Ammon's horn (tissue), 1 donor: ENCODE data around the gene PALM2AKAP2.
A peak's percentile ranks its signal among the peaks of the same experiment; 100 is the strongest.

Experiments used
- DNase-seq: peaks from one replicate; pipeline ENCODE4 v3.0.0-alpha.2; 2016; ENCODE audit warnings: low spot score

Gene PALM2AKAP2

DNA sequence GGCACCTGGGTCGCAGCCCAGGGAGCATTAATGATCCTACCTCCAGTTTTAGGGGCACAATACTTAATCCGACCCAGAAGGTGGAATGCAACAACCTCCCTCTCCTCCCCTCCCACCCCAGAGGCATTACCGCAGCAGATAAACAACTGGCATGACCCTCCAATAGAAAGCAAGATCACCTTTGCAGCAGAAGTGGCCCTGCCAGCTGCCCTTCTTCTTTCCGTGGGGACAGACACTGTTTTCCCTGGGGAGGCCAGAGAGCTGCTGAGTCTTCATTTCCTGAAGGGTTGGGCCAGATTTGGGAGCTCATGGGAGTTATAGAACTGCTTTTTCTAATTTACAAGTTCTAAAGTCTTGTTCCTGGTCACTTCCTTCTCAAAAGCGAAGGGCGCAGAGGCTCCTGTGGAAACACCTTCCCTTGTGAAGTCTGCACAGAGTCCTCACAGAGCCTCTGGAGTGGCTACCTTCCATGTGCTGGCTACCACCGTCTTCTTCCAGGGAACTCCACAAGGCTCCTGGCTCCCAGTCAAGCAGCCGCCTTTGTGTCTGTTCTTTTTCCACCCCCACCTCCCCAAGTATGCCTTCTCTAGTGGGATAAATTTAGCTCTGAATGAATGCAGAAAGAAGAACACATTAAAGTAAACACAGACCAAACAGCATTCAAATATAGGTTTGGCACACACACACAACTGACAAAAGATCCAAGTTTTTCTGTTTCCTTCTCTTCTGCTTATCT is 8.0 kb upstream of the PALM2AKAP2 start:
- DNase-seq = peak; percentile 12

DNA sequence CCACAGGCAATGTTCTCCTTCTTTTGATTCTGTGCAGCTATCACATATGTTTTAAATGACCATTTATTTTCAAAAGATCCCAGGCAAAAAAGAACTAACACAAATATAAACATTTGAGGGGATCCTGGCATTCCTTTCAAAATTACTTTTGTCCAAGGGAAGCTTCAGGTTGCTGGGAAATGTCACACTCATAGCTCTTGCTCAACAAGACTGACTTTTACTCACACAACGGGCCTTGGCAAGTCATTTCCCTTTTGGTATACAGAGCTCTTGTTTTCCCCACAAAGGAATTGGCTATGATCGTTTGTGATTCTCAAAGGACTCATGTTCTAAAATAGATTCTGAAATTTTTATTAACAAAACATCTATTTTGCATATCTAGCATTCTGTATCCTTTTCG is 4.5 kb upstream of the PALM2AKAP2 start:
- DNase-seq = no peak

DNA sequence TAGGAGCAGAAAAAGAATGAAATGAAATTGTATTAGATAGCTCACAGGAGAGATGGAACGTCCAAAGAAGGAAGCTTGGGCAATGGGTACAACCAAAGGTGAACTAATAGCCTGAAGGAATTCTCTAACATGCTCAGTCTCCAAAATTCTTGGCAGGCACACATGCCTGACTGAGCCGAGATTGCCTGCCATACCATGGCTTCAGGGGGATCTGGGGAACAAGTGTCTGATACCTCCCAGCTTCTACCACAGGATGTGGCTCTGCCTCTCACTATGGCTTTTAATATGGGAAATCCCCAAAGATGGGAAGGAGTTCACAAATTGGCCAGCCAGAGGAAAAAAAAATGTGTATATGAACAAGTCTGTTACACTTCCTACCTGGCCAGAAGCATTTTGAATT is 3.6 kb upstream of the PALM2AKAP2 start:
- no peak for DNase-seq

DNA sequence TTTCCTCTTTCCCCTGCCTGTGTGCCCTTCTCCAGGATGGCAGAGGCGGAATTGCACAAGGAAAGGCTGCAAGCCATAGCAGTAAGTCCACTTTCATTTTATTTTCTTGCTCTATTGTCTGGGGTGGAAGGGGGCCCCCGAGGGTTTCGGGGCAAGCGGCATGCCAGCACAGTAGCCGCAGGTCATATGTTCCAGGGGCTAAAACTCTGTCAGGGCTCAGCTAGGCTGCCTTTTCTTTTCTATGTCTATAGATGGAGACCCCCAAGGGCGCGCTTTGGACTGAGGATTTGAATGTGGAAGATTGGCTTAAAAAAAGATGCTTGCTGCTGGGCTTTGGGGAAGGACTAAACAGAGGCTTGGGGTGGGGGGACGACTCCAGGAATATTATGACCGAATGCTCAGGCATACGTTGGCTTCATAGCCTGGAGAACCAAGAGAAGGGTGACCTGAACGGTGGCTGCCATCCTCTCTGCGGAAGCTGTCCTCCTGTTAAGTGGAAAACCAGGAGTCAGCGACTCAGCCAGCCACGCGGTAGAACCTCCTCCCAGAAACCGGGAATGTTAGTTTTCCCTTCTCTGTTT is 545 bp downstream of the PALM2AKAP2 start:
- DNase-seq = no peak

DNA sequence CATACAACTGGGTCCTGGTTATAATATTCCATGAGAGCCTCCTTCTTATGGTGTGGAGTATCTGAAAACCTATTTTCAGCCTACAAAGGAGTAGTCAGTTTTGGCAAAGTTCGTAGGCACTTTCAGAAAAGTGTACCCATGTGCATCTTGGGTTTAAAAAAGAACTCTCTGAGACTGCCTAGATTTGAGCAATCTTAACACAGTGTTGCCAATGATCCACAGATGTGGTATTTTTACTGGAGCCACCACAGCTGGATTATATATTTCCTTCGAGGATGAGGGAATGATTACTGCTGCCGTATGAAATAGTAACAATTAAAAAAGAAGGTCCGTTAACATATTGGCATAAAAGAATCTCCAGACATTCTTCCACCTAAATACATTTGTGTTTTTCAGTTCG is 1.1 kb downstream of the PALM2AKAP2 start:
- no peak for DNase-seq

DNA sequence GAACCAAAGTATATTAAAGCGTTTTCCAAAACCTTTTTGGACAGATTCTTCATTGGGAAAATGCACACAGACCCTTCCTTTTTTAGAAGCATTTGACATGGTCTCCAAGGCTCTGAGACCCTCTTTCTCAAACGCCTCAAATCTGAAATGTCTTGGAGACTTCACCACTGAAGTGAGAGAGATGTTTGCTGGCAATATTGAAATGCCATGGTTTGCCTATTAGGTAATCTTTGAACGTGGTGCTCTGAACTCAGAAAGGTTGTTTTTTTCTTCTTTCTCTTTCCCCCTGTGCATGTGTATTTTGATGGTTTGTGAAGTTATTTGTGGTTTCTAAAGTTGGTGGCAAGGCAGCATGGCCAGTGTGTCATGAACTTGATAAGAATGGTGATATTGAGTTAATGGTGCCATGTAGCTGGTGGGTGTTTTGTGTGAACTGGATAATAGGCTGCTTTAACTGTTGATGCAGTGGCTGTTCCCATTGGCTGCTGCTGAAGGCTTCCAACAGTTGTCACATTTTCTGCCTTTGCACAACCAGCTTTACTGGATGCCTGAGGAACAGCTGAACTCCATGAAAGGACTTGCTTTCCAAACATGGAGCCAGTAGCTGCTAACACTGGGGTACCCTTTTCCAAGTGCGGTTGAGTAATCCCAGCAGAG is 1.7 kb downstream of the PALM2AKAP2 start:
- no peak for DNase-seq

DNA sequence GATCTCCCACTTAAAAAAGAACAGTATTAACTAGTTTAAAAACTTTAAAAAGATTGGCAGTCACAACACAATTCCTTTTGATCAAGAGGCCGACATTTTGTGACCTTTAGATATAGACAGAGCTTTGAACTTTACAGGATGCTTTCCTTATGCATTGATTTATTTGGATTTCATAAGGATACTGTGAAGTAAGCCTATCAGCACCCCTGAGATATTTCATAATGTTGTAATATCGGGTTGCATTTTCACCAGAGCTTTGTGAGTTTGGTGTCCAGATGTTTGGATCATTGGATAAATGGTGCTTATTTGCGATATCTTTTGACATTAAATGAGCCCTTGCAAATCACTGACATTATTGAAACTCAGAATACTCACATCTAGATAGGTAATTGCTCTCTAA is 7.7 kb downstream of the PALM2AKAP2 start:
- no peak for DNase-seq

DNA sequence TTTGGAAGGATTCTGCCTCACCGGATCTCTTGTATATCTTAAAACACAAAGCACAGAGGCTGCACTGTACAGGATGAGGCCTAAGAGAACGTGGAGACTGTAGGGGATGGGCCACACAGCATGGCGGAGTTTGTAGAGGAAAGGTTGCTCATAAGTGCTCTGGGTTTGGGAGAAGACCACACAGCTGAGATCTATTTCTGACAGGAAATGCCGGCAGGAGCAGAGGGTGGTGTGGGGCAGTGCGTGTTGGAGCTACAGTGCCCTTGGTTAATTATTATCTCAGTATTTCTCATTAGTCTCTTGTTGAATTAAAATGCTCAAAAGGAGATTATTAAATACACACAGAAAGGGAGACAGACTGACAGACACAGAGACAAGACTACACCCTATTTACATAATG is 9.6 kb downstream of the PALM2AKAP2 start:
- DNase-seq = no peak

DNA sequence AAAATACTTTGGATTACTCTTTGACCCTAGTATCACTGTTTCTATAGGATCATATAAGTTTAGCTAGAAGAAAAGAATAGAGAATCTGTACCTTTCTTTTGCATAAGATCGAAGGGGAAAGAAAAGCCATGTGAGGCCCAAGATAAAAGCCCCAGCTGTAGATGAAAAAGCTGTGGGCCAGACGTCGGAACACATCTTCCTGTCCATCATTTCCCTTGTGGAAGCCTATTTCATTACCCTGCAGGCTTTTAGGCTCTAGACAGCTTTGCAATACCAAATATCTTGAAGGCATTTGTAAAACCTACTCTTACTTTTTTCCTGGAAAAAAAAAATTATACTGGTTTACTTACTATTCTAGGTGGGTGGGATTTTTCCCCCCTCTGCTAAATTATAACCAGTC is 10.0 kb downstream of the PALM2AKAP2 start:
- DNase-seq = no peak

DNA sequence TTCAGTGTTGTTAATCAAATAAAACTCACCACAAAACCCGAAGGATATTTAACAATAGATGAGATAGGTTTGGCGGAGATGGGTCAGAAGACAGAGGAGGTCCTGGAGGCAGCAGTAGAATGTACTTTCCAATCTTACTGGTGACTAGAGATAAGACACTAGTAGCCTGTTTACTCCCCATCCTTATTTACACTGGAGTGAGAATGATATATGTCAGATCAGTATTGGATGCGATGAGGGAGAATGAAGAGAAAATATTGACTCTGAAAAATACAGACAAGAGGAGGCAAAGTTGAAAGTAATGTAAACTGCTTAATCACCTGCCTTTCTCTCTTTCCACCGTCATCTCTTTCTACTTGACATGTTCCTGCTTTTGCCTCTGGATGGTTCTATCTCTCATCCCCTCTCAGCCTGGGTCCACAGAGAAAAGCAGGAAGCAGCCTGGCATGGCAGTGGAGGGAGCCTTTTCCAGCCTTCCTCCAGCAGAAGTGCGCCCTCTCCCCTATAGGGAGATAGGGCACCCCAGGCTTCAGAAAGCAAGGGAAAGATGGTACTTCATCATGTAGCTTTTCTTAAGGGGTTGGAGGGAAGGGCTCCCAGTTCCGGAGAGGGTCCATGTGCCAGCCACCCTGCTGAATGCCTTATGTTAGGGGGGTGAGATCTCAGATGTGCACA is 11.1 kb downstream of the PALM2AKAP2 start:
- DNase-seq = no peak

DNA sequence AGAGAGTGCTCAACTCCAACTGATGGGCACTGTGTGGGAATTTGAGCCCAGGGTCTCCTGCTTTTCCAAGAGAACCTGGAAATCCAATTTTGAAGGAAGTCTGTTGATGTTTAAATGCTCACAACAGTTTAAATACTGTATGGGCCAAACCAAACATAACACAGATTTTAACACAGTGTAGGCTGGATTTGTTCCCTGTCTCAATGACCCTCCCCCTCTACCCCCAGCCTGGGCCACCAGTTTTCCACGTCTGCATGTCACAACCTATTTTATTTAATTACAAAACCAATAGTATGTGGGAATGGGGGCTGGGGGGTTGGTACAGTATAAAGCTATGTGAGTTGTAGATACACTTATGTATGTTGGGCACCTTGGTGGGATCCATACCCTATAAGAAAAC is 11.7 kb downstream of the PALM2AKAP2 start:
- no peak for DNase-seq

DNA sequence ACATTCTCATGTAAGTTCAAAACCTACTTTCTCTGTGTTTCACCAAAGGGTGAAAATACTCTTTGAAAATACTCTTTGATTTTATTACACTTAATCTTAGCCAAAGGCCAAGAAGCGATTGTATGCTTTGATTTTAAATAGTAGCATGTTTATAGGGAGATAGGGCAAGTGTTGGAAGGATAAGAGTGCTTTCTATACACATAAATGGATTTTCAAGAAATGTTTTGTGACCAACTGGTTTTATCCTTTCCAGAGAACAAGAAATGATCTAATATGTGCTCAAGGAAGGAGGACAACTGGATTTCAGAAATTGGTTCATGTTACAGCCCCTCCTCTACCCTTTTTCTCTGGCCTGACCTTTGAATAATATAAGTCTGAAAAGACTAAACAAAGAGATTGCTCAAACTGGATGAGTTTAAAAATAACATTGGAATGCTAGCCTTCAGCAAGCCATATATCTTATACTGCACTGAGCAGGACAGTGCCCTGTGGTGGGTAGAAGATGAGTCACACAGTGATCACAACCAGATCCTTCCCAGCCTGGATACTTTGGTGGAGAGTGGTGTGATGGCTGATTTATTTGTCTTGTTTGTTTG is 13.1 kb downstream of the PALM2AKAP2 start:
- DNase-seq = no peak

DNA sequence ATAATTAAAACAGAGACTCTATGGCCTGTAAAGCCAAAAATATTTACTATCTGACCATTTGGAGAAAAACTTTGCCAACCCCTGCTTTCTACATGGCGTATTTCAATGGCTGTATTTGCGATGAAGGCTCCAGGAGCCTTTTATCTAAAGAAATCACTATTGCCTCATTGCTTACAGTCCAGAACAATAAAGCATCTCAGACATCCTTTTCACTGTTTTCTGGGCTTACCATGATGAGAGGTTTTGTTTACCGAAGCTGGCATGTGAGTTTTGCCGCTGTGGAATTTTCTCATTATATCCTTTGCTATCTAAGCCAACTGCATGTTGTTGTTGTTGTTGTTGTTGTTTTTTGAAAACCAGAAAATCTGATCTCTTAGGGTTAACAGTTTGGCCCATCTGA is 13.9 kb downstream of the PALM2AKAP2 start:
- DNase-seq = no peak

DNA sequence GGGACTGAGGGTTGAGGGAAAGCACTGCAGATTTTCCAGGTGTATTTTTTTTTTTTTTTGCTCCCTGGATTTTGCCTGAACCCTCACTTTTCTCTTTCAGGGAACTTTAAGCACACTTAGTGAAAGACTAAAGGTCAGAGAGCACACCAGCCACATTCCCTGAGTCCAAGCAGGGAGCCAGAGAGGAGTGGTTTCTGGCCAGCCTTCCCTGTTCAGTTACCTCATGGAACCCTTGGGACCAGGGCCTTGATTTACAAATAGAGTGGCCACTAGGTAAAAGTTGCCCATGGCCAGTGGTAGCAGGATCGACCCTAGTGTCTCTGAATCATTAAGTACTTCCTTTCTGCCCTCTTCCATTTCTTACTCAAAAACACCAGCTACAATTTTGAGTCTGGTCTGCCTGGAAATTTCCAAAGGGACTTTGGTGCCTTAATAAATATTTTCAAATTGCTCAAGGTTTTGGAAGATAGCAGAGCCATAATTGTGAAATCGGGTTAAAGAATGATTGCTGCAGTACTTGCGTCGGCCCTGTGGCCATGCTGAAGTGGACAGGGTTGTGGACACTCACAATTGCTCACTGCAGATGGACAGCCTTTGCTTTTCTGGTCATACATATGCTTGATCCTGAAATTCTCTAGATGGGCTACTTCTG is 14.5 kb downstream of the PALM2AKAP2 start:
- DNase-seq = no peak

DNA sequence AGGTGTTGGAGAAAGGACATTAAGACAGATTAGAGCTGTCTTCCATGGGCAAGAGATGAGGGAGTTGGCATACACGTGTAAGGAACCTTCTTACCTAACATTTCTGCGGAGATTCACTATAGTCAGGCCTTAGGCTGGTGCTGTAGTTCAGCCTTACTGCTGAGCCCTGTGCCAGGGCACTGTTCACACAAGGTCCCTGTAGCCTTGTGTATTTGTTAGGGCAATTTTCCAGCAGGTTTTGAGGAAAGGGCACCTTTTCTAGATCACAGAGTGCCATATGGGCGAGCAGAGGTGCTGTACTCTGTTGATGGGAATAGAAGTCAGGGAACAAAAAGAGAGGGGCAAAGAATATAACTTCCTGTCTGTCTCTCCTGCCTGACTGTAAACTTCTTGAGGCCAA is 15.6 kb downstream of the PALM2AKAP2 start:
- DNase-seq = no peak

DNA sequence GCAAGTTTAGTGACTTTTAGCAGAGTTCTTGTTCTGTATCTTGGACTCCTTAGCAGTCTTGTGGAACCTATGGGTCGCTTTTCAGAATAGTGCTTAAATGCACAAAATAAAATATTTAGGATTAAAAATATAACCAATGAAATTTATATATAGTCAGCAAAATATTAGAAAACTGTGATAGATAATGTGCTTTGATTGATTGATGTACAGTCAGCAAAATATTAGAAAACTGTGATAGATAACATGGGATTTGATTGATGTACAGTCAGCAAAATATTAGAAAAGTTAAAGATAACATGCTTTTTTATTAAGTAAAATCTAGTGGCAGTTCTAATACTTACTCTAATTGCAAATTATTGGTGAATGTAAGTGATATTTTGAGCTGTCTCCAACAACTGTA is 16.1 kb downstream of the PALM2AKAP2 start:
- no peak for DNase-seq

DNA sequence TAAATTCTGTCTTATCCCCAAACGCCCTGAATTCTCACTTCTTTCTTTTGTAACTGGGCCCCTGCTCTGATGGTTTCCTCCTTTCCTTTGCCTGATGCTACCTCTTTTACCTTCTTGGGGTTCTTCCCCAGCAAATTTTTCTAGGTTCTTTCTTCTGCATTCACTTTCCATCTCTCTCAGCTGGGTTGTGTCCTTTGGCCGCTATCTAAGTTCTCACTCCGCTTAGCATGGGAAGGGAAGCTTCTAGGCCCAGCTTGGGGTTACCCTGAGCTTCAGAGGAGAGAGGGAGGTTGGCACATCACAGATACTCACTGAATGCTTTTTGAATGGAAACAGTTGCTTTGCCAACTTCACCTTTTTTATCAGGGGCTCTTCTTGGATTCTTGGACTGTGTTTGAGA is 17.0 kb downstream of the PALM2AKAP2 start:
- DNase-seq = no peak

DNA sequence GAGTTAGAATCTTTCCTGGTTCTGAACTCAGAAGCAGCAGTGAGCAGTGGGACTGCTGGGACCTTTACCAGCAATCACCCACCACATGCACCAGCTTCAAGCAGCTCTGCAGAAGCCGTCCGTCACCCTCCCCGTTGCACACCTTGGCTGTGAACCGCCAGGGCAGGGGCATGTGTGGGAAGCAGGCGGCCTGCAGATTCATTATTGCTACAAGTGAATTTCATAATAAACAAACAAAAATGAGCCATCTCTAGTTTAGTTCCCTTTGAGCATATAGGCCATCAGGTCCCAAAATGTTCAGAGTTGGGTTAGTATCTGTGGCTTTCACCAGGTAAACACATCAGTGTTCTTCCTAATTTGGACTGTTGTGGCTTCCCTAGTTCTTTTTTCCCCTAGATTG is 17.5 kb downstream of the PALM2AKAP2 start:
- DNase-seq = no peak

DNA sequence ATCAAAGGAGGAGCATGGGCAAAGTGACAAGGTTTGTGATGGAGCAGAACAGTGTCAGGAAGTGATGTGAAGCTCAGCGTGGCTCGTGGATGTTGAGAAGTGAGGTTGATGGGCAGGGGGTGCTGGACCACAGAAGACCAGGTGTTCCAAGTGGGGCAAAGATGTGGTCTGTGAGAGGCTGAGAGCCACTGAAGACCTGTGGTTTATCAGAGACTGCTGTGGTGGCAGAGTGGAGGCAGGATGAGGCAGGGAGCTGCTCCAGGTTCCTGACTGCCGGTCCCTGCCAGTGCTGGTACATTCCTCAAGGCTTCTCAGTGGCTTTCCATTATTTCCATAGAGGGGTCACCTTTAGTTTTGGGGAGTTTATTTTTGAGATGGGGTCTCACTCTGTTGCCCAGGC is 19.1 kb downstream of the PALM2AKAP2 start:
- no peak for DNase-seq

DNA sequence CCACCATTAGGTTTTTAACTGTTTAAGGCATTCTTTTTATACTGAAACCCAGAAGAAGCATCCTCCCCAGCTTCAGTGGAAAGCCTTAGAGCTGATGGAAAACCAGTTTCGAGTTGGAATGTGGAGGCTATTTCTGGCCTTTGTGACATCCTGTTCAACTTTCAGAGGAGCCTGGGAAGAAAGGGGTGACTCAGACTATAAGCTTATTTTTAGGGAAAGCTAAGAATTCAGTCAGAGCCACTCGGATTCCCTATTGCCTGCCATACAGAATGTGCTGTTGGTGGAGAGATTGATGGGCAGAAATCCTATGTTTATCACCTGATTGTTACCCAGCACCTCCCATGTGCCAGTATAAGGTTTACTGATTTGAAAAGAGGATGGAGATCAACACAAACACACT is 19.8 kb downstream of the PALM2AKAP2 start:
- no peak for DNase-seq

DNA sequence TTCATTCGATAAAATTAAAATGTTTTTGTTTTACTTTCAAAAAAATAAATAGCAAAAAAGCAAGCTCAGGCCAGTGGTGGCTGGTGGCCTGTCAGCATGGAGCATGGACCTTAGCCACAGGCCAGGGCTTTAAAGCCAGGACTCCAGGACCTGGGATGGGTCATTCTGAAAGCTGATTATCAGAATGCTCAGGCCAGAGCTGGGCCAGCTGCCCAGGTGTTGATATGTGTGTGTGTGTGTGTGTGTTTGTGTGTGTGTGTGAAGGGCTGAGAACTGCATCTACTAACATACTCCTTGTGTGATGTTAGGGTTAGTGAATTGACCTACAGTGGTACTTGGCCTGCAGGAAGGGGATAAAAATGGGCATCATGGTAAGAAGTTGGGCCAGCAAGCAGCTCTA is 21.5 kb downstream of the PALM2AKAP2 start:
- DNase-seq = no peak

DNA sequence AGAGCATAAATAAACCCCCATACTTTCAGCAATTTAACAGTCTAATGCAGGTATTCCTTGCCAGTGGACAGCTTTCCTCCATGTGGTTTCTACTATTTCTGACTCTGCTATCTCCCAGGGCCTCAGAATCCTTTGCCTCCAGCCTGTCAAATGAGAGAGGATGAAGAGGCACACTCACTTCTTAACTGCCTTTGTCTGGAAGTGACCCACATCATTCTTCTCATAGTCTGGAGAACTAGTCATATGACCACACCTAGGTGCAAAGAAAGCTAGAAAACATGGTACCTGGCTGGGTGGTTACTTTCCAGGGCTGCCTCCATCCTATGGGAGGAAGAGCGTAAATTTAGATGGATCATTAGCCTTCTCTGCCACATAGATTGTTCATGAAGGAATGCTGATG is 22.5 kb downstream of the PALM2AKAP2 start:
- DNase-seq = no peak
